OCI-LY1 (cell line): ENCODE measurements around the gene NAV2.

Experiments
- EZH2 ChIP-seq: fragments of 200-600 bp; sonication (generic), shearing (Covaris generic); IDR thresholded peaks from 2 replicates; pipeline ENCODE4 v1.8.0; 2017; ENCODE audit warnings: borderline replicate concordance, mixed run types, mild to moderate bottlenecking, antibody characterized with exemption, low read length, moderate library complexity, mixed read lengths
- TF ChIP-seq, protein P1 (sequence below): fragments of 200-600 bp; sonication (generic), shearing (Covaris generic); IDR thresholded peaks from 2 replicates; pipeline ENCODE4 v1.5.1; 2017; ENCODE audit warnings: mild to moderate bottlenecking, antibody characterized with exemption, low read length, moderate library complexity, mixed read lengths

DNA sequence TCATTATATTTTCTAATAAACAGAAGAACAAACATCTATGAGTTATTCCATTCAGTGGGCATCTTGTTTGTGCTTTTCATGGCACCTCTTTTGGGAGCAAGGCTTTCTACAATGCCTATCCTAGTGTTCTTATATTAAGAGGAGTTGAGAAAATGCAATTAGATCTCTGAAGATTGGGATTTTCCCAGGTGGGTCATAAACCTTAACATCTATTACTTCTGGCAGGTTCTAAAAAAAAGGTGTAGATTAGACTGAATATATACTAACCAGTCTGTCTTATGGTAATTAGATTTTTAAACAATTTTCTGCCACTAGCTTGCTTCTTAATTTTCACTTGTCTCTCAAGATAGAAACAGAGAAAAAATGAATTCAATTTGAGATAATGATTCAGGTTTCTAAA lies 128.3 kb downstream of the NAV2 start:
- TF ChIP-seq, protein P1, sequence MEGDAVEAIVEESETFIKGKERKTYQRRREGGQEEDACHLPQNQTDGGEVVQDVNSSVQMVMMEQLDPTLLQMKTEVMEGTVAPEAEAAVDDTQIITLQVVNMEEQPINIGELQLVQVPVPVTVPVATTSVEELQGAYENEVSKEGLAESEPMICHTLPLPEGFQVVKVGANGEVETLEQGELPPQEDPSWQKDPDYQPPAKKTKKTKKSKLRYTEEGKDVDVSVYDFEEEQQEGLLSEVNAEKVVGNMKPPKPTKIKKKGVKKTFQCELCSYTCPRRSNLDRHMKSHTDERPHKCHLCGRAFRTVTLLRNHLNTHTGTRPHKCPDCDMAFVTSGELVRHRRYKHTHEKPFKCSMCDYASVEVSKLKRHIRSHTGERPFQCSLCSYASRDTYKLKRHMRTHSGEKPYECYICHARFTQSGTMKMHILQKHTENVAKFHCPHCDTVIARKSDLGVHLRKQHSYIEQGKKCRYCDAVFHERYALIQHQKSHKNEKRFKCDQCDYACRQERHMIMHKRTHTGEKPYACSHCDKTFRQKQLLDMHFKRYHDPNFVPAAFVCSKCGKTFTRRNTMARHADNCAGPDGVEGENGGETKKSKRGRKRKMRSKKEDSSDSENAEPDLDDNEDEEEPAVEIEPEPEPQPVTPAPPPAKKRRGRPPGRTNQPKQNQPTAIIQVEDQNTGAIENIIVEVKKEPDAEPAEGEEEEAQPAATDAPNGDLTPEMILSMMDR = no peak
- TF ChIP-seq EZH2 = no peak
